SK-N-DZ (cell line): ENCODE results near the gene BCAR1. TPM values are rescaled to one million over a fixed set of nuclear protein-coding genes. Genes with fewer than 3 reads are reported as not detected.
"Not testable (repeated sequence)": the region's sequence is repeated elsewhere in the genome, so short reads cannot be mapped to it uniquely, and the experiment has no call there.

Experiments
- DNase-seq: peaks from one replicate; pipeline ENCODE4 v3.0.0-alpha.2; 2015; ENCODE audit warnings: low spot score
- polyA plus RNA-seq, 2 experiments: library from polyadenylated mRNA; depleted of rRNA; stranded (reverse); fragments of >200 nt; gene quantifications; 2 replicates each; pipeline ENCODE4 v1.2.3, GENCODE V29; 2014

Gene BCAR1
- polyA plus RNA-seq (2014; cell fraction: cytosol; rRNA removed) = 38.2 and 42.1 TPM in 2 replicates
- 33.6 and 40.5 TPM in 2 replicates for polyA plus RNA-seq (2014; cell fraction: nucleus; rRNA removed)

- DNase-seq = peak; percentile 91
Observed at GRCh38 chr16:75251280-75252048, at the start of gene BCAR1. TSS of gene BCAR1 (minus strand) at chr16:75251624. CDS start at chr16:75251482, 142 bp downstream.

- no peak for DNase-seq
Observed at GRCh38 chr16:75298267-75298666, 46.8 kb upstream of the BCAR1 start.

- DNase-seq = no peak
Observed at GRCh38 chr16:75296606-75297005, 45.2 kb upstream of the BCAR1 start.

GRCh38 chr16:75294773-75295459 lies 43.5 kb upstream of the BCAR1 start:
- DNase-seq = no peak

GRCh38 chr16:75293772-75294171 lies 42.3 kb upstream of the BCAR1 start:
- no peak for DNase-seq

GRCh38 chr16:75293173-75293572 lies 41.7 kb upstream of the BCAR1 start:
- DNase-seq = no peak

GRCh38 chr16:75292691-75293090 lies 41.3 kb upstream of the BCAR1 start:
- no peak for DNase-seq

- no peak for DNase-seq
Observed at GRCh38 chr16:75289189-75289588, 37.8 kb upstream of the BCAR1 start.

- no peak for DNase-seq
Observed at GRCh38 chr16:75288596-75289120, 37.2 kb upstream of the BCAR1 start.

GRCh38 chr16:75288181-75288580 lies 36.8 kb upstream of the BCAR1 start:
- no peak for DNase-seq

GRCh38 chr16:75287708-75288107 lies 36.3 kb upstream of the BCAR1 start:
- DNase-seq = no peak

- DNase-seq = no peak
Observed at GRCh38 chr16:75286389-75286788, 35.0 kb upstream of the BCAR1 start.

GRCh38 chr16:75282466-75283281 lies 31.2 kb upstream of the BCAR1 start:
- DNase-seq = peak; percentile 69

GRCh38 chr16:75281826-75282225 lies 30.4 kb upstream of the BCAR1 start:
- DNase-seq = no peak

GRCh38 chr16:75281009-75281408 lies 29.6 kb upstream of the BCAR1 start:
- not testable (repeated sequence) for DNase-seq

GRCh38 chr16:75280331-75280804 lies 28.9 kb upstream of the BCAR1 start:
- no peak for DNase-seq

GRCh38 chr16:75279305-75279704 lies 27.9 kb upstream of the BCAR1 start:
- DNase-seq = no peak

- no peak for DNase-seq
Observed at GRCh38 chr16:75273054-75273925, 21.9 kb upstream of the BCAR1 start.

- not testable (repeated sequence) for DNase-seq
Observed at GRCh38 chr16:75272629-75273028, 21.2 kb upstream of the BCAR1 start.

GRCh38 chr16:75272097-75272551 lies 20.7 kb upstream of the BCAR1 start:
- no peak for DNase-seq
